AG10803 (cell line): Measurements from ENCODE around the gene FRMD4A.

Experiments used
- DNase-seq: peaks from one replicate; pipeline ENCODE4 v3.0.0; 2010; ENCODE audit warnings: low read depth
- H3K4me3 ChIP-seq: 2 replicates; pipeline ENCODE4 v1.5.1; 2011; ENCODE audit warnings: mild to moderate bottlenecking, low read length, control low read depth
- TF ChIP-seq, protein P1 (sequence below): conservative IDR thresholded peaks from 2 replicates; pipeline ENCODE4 v1.5.1; 2011; ENCODE audit warnings: mild to moderate bottlenecking, low read length, control low read depth, inconsistent platforms

FRMD4A gene

DNA sequence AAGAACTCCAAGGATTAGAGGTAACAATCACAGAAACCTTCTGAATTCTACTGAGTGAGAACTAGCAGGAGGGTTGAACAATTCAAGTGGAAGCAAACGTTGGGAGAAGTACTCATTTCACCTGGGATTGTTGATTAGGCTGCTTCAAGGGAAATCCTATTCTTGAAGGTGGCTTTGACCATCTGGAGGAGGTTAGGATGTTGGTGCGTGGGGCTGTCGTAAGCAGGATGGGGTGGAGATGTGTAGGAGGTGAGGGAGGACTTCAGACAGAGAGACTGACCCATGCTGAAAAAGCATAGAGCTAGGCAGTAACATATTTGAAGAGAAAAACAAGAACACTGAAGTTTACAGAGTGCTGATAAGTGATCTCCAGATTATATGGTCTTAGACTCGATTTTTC lies 147.9 kb downstream of the FRMD4A start:
- TF ChIP-seq, protein P1, sequence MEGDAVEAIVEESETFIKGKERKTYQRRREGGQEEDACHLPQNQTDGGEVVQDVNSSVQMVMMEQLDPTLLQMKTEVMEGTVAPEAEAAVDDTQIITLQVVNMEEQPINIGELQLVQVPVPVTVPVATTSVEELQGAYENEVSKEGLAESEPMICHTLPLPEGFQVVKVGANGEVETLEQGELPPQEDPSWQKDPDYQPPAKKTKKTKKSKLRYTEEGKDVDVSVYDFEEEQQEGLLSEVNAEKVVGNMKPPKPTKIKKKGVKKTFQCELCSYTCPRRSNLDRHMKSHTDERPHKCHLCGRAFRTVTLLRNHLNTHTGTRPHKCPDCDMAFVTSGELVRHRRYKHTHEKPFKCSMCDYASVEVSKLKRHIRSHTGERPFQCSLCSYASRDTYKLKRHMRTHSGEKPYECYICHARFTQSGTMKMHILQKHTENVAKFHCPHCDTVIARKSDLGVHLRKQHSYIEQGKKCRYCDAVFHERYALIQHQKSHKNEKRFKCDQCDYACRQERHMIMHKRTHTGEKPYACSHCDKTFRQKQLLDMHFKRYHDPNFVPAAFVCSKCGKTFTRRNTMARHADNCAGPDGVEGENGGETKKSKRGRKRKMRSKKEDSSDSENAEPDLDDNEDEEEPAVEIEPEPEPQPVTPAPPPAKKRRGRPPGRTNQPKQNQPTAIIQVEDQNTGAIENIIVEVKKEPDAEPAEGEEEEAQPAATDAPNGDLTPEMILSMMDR, result no peak
- no peak for DNase-seq
- H3K4me3 ChIP-seq, result no peak overlapping the region

DNA sequence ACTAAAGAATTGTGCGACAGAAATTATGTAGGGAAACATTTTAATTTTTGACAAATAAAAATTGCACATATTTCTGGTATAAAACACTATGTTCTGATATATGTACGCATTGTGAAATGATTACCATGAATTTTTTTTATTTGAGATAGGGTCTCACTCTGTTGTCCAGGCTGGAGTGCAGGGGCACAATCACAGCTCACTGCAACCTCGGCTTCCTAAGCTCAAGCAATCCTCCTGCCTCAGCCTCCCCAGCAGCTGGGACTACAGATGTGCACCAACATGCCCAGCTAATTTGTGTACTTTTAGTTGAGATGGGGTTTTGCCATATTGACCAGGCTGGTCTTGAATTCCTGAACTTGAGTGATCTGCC lies 149.2 kb downstream of the FRMD4A start:
- no peak for DNase-seq
- TF ChIP-seq, protein P1, result no peak
- no peak overlapping the region for H3K4me3 ChIP-seq

DNA sequence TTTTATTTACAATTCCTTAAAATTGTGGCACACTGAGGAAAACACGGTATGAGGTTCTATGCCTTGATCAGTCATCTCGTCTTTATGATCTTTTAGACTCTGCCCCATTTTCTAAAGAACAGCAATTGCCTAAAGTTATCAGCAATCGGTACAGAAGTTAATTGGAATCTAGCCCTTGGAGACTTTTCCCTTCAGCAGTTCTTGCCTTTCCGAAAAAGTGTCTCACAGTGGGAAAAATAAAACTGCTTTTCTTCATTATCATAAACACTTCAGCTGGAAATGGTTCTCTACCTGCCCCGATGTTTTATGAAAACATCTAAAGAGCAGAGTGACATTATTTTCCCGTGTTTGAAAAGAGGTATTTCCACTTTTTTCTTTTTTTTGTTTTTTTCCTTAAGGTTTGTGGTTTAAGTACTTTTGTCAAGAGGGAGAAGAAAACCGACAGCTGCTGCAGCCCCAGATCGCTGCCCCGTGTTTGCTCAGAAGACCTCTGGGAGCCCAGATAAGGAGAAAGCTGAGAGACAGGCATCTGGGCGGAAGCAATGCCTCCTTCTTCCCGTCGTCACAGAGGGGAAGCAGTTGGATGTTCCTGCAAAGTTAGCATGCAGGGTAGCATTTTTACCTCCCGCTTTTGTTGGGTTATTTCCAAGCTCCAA lies 149.7 kb downstream of the FRMD4A start:
- no peak for DNase-seq
- H3K4me3 ChIP-seq, result no peak overlapping the region
- TF ChIP-seq, protein P1, result no peak

DNA sequence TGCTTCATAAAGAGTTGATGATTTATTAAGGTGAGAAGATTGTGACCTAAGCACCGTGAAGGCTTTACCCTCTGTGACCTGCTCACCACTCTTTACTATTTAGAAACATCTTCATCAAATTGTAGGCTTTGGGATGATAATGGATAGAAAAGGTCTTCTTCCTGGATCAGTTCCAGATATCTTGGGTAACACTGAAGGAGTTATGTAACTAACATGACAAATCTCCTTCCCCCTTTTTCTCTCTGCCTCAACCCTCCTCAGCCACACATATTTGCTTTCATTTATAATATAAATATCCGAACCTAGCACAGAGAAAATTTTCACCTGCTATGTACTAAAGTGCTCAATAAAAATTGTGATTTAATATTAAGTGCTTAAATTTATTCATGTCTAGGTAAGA lies 151.5 kb downstream of the FRMD4A start:
- no peak overlapping the region for H3K4me3 ChIP-seq
- TF ChIP-seq, protein P1, result no peak
- no peak for DNase-seq

DNA sequence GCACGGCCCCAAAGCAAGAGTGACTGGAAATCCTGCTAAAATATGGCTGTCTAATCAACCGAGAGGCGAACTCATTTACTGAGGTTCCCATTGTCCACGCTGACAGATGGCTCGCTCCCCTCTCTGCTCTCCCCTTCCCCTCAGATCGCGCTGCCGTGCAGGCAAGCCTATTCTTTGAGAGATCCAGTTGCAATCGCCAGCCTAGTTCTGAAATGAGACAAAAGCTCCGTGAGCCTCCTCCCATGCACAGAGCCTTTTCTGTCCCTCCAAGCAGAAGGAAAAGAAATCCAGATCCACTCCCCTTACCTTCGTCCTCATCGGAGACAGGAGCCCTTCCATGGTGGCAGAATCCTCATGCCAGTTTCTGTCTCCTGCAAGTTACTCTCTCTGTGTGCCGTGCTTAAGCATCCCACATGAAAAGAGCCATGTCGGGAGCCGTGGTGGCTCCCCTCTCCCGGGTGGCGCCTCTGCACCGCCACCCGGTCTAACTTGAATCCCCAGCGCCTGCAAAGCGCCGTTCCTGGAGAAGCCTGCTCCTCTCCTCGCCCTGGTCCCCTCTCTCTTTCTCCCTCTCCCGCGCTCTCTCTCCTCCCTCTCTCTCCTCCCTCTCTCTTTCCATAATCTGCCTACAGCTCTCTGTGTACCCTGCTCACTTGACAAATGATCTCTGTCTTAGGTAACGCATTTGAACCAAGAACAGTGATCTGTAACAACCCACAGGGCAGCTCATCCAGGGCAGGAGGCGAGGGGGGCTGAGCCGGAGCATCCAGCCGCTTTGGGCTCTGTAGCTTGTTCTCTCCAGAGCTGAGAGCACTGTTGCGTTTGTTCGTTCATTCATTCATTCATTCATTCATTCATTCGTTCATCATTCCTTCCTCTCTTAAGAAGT lies 156.8 kb downstream of the FRMD4A start:
- DNase-seq, result no peak
- H3K4me3 ChIP-seq, result peak overlapping the region; percentile 59
- TF ChIP-seq, protein P1, result no peak

DNA sequence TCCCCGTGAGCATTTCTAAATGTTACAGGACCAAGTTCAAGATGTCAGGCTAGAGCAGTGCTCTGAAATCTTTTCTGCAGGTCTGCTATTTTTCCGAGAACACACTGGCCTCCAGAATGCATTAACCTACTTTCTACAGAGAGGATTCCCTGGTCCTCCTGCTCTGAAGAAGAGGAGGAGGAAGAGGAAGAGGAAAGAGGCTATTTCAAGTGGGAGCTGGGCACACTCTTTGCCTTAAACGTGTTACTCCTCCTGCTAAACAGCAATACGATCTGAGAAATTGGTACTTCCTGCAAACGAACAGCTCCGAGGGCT lies 157.4 kb downstream of the FRMD4A start:
- TF ChIP-seq, protein P1, result no peak
- peak; percentile 16 for DNase-seq
- peak overlapping the region; percentile 59 for H3K4me3 ChIP-seq

DNA sequence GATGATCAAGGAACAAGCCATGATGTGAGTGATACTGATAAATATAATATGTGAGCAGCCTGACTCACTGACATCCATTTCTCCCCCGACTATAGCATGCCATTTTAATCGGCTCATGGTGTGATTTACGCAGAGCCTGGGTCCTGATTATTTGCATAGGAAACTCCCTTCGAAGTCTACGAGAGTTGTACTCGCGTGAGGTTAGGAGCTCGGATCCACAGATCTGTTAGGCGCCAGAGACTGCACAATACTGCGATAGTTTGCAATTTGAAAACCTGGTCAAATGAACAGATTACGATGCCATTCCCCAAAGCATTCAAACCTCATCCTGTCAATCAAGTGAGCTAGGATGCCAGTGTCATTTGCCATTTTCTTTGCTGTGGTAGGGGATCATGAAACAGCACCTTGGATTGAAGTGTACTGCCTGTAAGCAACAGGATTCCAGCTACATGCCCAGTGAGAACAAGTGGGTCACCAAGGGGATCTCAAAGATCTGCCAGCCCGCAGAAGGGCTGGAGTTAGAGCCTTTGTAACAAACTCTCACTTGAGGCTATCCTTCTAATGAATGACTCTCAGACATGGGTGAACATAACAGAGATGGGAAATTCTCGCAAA lies 158.3 kb downstream of the FRMD4A start:
- TF ChIP-seq, protein P1, result no peak
- no peak for DNase-seq
- no peak overlapping the region for H3K4me3 ChIP-seq
